Endothelial cell of umbilical vein (primary cell): ENCODE data around the gene GHRHR. TPM values are rescaled to one million over a fixed set of nuclear protein-coding genes. Genes with fewer than 3 reads are reported as not detected.

ENCODE experiments used
- BruUV-seq: library from RNA; stranded (reverse); fragments of 400-500 nt; replicated peaks from 2 replicates; lab custom pipeline; 2021; lab: Mats Ljungman, UMichigan
- CTCF ChIA-PET: fragments of 300-600, 350-600 bp; sonication (Branson Sonifier 250); formaldehyde crosslinking; loops from one replicate; lab custom pipeline; 2021; ENCODE audit warnings: antibody characterized with exemption, inconsistent platforms; lab: Charles Lee
- POLR2A ChIA-PET: fragments of 300-600, 350-600 bp; sonication (Branson Sonifier 250); formaldehyde crosslinking; loops from one replicate; lab custom pipeline; 2021; ENCODE audit warnings: antibody characterized with exemption, inconsistent platforms; lab: Charles Lee
- DNase-seq: peaks from one replicate; pipeline ENCODE4 v3.0.0-alpha.2; 2011; ENCODE audit warnings: low read depth, low spot score
- FAIRE-seq: peaks from 2 replicates; lab custom pipeline; 2011; peaks lifted over from hg19 to GRCh38; lab: Jason Lieb, UNC
- H2AFZ ChIP-seq: 2 replicates; pipeline ENCODE4 v1.6.0; 2012; ENCODE audit warnings: low read depth, low read length, control low read depth, inconsistent platforms
- H3K27ac ChIP-seq: 2 replicates; pipeline ENCODE4 v1.5.1; 2011; ENCODE audit warnings: low read depth, mild to moderate bottlenecking, control low read depth, low read length, moderate library complexity; ENCODE audit not compliant: insufficient read depth
- H3K27me3 ChIP-seq, 2 experiments: 2 replicates each; pipeline versions ENCODE4 v1.6.0 to v1.6.1; 2011; ENCODE audit warnings: low read length in 2 of 2, mixed read lengths in 1 of 2; ENCODE audit not compliant: control insufficient read depth in 2 of 2, insufficient read depth in 2 of 2
- H3K36me3 ChIP-seq, 2 experiments: 2 replicates in 1 of 2; 3 replicates in 1 of 2; pipeline ENCODE4 v1.5.1; 2011; ENCODE audit warnings: low read length in 2 of 2, mild to moderate bottlenecking in 1 of 2, moderate library complexity in 1 of 2; ENCODE audit not compliant: control insufficient read depth in 2 of 2, insufficient read depth in 2 of 2; ENCODE audit errors: extremely low read depth in 1 of 2
- H3K4me1 ChIP-seq: 3 replicates; pipeline ENCODE4 v1.5.1; 2011; ENCODE audit warnings: mild to moderate bottlenecking, low read length; ENCODE audit not compliant: control insufficient read depth, insufficient read depth; ENCODE audit errors: extremely low read depth
- H3K4me2 ChIP-seq: 2 replicates; pipeline ENCODE4 v1.6.1; 2011; ENCODE audit warnings: low read length, control low read depth, mixed read lengths; ENCODE audit not compliant: insufficient read depth
- H3K4me3 ChIP-seq, 3 experiments: fragments of 200-600 bp in 1 of 3; sonication (generic), shearing (Covaris generic) in 1 of 3; replicated peaks in 1 of 3; 2 replicates each; pipeline ENCODE4 v1.5.1; 2011 to 2016; ENCODE audit warnings: control low read depth in 3 of 3, low read length in 3 of 3, mild to moderate bottlenecking in 2 of 3, inconsistent platforms in 1 of 3, low read depth in 1 of 3, moderate library complexity in 1 of 3; ENCODE audit not compliant: insufficient read depth in 1 of 3
- H3K79me2 ChIP-seq: 2 replicates; pipeline ENCODE4 v1.6.0; 2012; ENCODE audit warnings: low read length, inconsistent platforms; ENCODE audit not compliant: control insufficient read depth, insufficient read depth
- H3K9ac ChIP-seq: replicated peaks from 2 replicates; pipeline ENCODE3; 2011; ENCODE audit warnings: low read length, control low read depth; ENCODE audit not compliant: insufficient read depth; ENCODE audit errors: extremely low read depth
- H3K9me1 ChIP-seq: replicated peaks from 3 replicates; pipeline ENCODE4 v1.6.0; 2011; ENCODE audit warnings: mild to moderate bottlenecking, low read length; ENCODE audit not compliant: control insufficient read depth, insufficient read depth; ENCODE audit errors: extremely low read depth
- H3K9me3 ChIP-seq: replicated peaks from 2 replicates; pipeline ENCODE4 v1.5.1; 2012; ENCODE audit warnings: low read length, inconsistent platforms; ENCODE audit not compliant: control insufficient read depth, insufficient read depth
- H4K20me1 ChIP-seq: replicated peaks from 2 replicates; pipeline ENCODE3; 2011; ENCODE audit warnings: mild to moderate bottlenecking, low read length; ENCODE audit not compliant: control insufficient read depth, insufficient read depth; ENCODE audit errors: extremely low read depth
- EZH2 ChIP-seq: IDR thresholded peaks from 2 replicates; pipeline ENCODE4 v1.6.1; 2012; ENCODE audit warnings: borderline replicate concordance, low read depth, mild to moderate bottlenecking, moderate library complexity, low read length, inconsistent platforms; ENCODE audit not compliant: severe bottlenecking
- GATA2 ChIP-seq: IDR thresholded peaks from 2 replicates; pipeline ENCODE4 v1.7.0; 2011; ENCODE audit warnings: low read depth, mild to moderate bottlenecking, moderate library complexity, mixed read lengths, low read length; ENCODE audit not compliant: insufficient read length, insufficient read depth
- MYC ChIP-seq: IDR thresholded peaks from one replicate; pipeline ENCODE4 v1.6.1; 2011; ENCODE audit warnings: mild to moderate bottlenecking, low read depth, low read length
- POLR2A ChIP-seq: IDR thresholded peaks from 2 replicates; pipeline ENCODE4 v1.6.1; 2012; ENCODE audit warnings: low read depth, mild to moderate bottlenecking, control low read depth, low read length
- POLR2AphosphoS5 ChIP-seq: IDR thresholded peaks from 2 replicates; pipeline ENCODE4 v1.6.1; 2012; ENCODE audit warnings: low read depth, mild to moderate bottlenecking, control low read depth, low read length, moderate library complexity; ENCODE audit not compliant: insufficient read depth
- dilution Hi-C: fragments of 300-500 bp; cut with MboI; formaldehyde crosslinking; loops from one replicate; pipeline ENCODE4 v1.15.0; 2019; ENCODE audit warnings: low sequenced_read_pairs; ENCODE audit not compliant: extremely low pct_ligation_motif_present
- intact Hi-C: fragments of 100-400 bp; cut with micrococcal nuclease; formaldehyde crosslinking; loops from one replicate; pipeline ENCODE4 v1.10.0; 2022
- polyA plus RNA-seq, 4 experiments: library from polyadenylated mRNA; depleted of rRNA in 3 of 4; stranded (reverse) in 3 of 4; unstranded in 1 of 4; fragments of >200 nt; gene quantifications; 2 replicates each; pipeline versions ENCODE4 v1.2.1 to v1.2.3, GENCODE V29; 2011 to 2012; ENCODE audit warnings: missing spikeins in 1 of 4
- total RNA-seq: library from RNA; stranded (reverse); gene quantifications from 2 replicates; pipeline ENCODE4 v1.2.3, GENCODE V29; 2021
- TF ChIP-seq, protein P1 (sequence below): IDR thresholded peaks from 2 replicates; pipeline ENCODE4 v1.6.1; 2011; ENCODE audit not compliant: insufficient read depth, insufficient read length

GHRHR gene
- total and polyA plus RNA-seq, 2 donors (not counting 3 experiments of a cell fraction or from before 2014, with no cell fraction given), result not detected

DNA sequence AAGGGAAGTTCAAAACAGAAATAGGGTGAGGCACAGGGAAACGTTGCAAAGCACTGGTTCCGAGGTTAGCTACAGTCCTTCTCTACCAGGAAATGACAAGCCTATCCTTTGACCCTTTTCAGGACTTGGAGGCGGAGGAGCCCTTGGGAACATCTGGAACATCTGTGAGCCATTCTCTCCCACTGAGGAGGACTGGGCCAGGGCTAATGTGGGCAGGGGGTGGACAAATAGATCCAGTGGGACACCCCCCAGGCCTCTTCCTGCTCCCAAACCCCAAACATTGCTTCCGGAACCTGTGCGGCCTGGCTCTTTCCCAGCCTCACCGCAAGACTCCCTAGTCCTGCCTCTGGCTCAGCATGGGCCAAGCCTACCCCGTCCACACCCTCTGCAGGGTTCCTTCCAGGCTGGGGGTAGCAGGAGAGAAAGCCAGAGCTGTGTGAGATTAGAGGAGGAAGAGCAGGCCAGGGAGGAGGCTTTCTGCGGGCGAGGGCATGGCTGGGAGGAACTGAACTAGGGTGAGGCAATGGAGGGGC is 36.5 kb downstream of the GHRHR start:
- DNase-seq (no peak), FAIRE-seq (no peak)
- H4K20me1 ChIP-seq, result no peaks in the 10 kb centered on the region
- no peak overlapping the region for H3K27ac ChIP-seq
- H3K27me3 ChIP-seq, result no peaks in the 10 kb centered on the region
- no peaks in the 10 kb centered on the region for H3K9me1 ChIP-seq
- intact Hi-C loops, result no loop called here
- no peaks in the 10 kb centered on the region for H3K9me3 ChIP-seq
- no TSS peak for BruUV-seq
- ChIA-PET CTCF (no interaction called here), POLR2A (no interaction called here)
- no peaks in the 10 kb centered on the region for H3K4me1 ChIP-seq
- no peak overlapping the region for H3K9ac ChIP-seq
- no peak overlapping the region for H3K4me3 ChIP-seq
- no peak overlapping the region for H3K4me2 ChIP-seq
- no peak overlapping the region for H2AFZ ChIP-seq
- no peaks in the 10 kb centered on the region for H3K36me3 ChIP-seq
- dilution Hi-C loops, result no loop called here
- H3K79me2 ChIP-seq, result no peaks in the 10 kb centered on the region
- TF ChIP-seq GATA2 (no peak), POLR2A (no peak), POLR2AphosphoS5 (no peak), EZH2 (no peak), MYC (no peak)
- TF ChIP-seq, protein P1, sequence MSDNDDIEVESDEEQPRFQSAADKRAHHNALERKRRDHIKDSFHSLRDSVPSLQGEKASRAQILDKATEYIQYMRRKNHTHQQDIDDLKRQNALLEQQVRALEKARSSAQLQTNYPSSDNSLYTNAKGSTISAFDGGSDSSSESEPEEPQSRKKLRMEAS, result no peak

- H3K4me1 ChIP-seq, result no peaks in the 10 kb centered on the region
Observed at GRCh38 chr7:31000779-31001178, 37.0 kb downstream of the GHRHR start.

More at GRCh38 chr7:31000779-31001178, 37.0 kb downstream of the GHRHR start:
- no peaks in the 10 kb centered on the region for H3K9me3 ChIP-seq
- ChIA-PET CTCF (no interaction called here), POLR2A (no interaction called here)
- no peaks in the 10 kb centered on the region for H3K36me3 ChIP-seq
- BruUV-seq, result no TSS peak
- no peaks in the 10 kb centered on the region for H4K20me1 ChIP-seq
- H3K79me2 ChIP-seq, result no peaks in the 10 kb centered on the region
- intact Hi-C loops (no loop called here), dilution Hi-C loops (no loop called here)
- no peak overlapping the region for H3K27ac ChIP-seq
- H3K27me3 ChIP-seq, result no peaks in the 10 kb centered on the region
- no peak overlapping the region for H3K9ac ChIP-seq
- H3K4me3 ChIP-seq, result no peak overlapping the region
- no peak for DNase-seq
- H3K9me1 ChIP-seq, result no peaks in the 10 kb centered on the region
- no peak for FAIRE-seq
- no peak overlapping the region for H2AFZ ChIP-seq
- no peak overlapping the region for H3K4me2 ChIP-seq
- TF ChIP-seq, protein P1, result no peak
